Measurements from ENCODE around the gene ZNF845.

DNA sequence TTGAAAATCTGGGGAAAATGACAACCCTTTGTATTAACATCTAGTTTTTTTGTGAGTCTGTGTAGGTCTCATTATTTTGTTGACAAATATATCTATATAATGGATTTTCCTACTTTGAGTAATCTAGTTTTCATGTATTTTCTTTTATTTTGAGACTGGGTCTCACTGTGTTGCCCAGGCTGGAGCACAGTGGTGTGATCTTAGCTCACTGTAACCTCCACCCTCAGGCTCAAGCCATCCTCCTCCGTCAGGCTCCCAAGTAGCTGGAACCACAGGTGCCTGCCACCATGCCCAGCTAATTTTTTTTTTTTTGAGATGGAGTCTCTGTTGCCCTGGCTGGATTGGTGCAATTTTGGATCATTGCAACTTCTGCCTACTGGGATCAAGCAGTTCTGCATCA is 41.2 kb downstream of the ZNF845 start:
- TF ChIP-seq, protein P1, sequence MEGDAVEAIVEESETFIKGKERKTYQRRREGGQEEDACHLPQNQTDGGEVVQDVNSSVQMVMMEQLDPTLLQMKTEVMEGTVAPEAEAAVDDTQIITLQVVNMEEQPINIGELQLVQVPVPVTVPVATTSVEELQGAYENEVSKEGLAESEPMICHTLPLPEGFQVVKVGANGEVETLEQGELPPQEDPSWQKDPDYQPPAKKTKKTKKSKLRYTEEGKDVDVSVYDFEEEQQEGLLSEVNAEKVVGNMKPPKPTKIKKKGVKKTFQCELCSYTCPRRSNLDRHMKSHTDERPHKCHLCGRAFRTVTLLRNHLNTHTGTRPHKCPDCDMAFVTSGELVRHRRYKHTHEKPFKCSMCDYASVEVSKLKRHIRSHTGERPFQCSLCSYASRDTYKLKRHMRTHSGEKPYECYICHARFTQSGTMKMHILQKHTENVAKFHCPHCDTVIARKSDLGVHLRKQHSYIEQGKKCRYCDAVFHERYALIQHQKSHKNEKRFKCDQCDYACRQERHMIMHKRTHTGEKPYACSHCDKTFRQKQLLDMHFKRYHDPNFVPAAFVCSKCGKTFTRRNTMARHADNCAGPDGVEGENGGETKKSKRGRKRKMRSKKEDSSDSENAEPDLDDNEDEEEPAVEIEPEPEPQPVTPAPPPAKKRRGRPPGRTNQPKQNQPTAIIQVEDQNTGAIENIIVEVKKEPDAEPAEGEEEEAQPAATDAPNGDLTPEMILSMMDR (conservative IDR thresholded peaks at IDR 0.05 in 1 of 2, IDR thresholded peaks at IDR 0.05 in 1 of 2; ENCODE audit: extremely low read depth in 1 of 2, insufficient read depth in 1 of 2, low read depth in 1 of 2, low read length in 2 of 2) = no peak
- no peak for TF ChIP-seq EZH2 (IDR thresholded peaks at IDR 0.05; ENCODE audit: borderline replicate concordance, low read length)

Measured in mammary epithelial cell (primary cell).